ENCODE measurements around the gene USHBP1. TPM values are rescaled to one million over a fixed set of nuclear protein-coding genes. Genes with fewer than 3 reads are reported as not detected.

Gene USHBP1
- total RNA-seq, 6 experiments from 2014 or later, result not detected

DNA sequence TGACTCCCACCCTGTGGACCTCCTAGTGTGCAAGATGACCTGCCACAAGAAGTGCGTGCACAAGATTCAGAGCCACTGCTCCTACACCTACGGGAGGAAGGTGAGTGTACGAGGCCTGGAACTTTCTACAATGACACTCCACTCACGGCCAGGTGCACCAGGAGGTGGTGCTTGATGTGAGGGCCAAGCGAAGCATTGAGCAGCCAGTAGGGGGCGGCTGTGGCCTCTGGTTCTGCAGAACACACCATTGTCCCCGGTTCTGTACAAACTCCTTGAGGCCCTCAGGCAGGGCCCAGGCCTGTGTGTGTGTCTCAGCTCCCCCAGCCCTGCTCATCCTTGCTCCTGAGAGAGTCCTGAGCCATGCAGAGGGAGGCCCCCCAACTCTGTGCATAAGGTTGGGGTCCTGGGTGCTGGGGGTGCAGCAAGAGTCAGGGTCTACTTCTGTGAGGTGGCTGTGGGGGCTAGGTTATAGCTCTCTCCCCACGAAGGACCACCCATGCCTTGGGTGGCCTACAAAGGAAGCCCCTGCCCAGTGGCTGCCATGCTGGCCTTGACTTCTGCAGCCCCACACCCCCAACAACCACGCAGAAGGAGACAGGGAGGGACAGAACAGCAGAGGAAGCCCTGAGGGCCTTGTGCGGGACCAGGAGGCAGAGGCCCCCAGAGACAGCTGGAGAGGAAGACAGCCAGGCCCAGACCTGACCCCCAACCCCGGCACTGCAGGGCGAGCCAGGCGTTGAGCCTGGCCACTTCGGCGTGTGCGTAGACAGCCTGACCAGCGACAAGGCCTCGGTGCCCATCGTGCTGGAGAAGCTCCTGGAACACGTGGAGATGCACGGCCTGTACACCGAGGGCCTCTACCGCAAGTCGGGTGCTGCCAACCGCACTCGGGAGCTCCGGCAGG lies 59.1 kb downstream of the USHBP1 start:
- H3K27ac Mint-ChIP-seq, result no peak overlapping the region
- H3K27me3 Mint-ChIP-seq (ENCODE audit: insufficient read depth), result peaks cover 12% of the 10 kb centered on the region
- TF ChIP-seq, protein P1, sequence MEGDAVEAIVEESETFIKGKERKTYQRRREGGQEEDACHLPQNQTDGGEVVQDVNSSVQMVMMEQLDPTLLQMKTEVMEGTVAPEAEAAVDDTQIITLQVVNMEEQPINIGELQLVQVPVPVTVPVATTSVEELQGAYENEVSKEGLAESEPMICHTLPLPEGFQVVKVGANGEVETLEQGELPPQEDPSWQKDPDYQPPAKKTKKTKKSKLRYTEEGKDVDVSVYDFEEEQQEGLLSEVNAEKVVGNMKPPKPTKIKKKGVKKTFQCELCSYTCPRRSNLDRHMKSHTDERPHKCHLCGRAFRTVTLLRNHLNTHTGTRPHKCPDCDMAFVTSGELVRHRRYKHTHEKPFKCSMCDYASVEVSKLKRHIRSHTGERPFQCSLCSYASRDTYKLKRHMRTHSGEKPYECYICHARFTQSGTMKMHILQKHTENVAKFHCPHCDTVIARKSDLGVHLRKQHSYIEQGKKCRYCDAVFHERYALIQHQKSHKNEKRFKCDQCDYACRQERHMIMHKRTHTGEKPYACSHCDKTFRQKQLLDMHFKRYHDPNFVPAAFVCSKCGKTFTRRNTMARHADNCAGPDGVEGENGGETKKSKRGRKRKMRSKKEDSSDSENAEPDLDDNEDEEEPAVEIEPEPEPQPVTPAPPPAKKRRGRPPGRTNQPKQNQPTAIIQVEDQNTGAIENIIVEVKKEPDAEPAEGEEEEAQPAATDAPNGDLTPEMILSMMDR (IDR thresholded peaks at IDR 0.05), result peak; percentile 85
- H3K36me3 Mint-ChIP-seq (ENCODE audit: low read depth), result peaks cover 48% of the 10 kb centered on the region
- no peak overlapping the region for H3K4me3 Mint-ChIP-seq
- no peaks in the 10 kb centered on the region for H3K9me3 Mint-ChIP-seq
- H3K4me1 Mint-ChIP-seq (ENCODE audit: low read depth), result peaks cover 10% of the 10 kb centered on the region
- peak; percentile 49 for DNase-seq

DNA sequence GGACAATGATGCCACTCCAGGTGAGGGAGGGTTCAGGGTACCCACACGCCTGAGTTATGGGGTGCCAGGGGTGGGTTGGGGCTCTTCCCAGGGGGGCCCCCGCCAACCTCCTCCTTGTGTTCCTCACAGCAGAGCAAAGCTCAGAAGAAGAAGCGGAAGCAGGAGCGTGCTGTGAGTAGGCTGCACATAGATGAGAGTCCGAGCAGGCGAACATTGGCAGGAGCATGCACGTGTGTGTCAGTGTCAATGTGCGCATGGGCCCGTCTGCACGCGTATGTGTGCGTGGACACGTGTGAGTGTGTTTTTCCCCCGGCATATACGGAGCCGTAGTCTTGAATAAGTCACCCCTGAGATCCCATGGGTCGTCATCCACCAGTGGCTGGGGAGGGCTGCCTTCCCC lies 61.8 kb downstream of the USHBP1 start:
- no peak for DNase-seq
- H3K27me3 Mint-ChIP-seq (ENCODE audit: insufficient read depth), result peaks cover 9% of the 10 kb centered on the region
- no peaks in the 10 kb centered on the region for H3K9me3 Mint-ChIP-seq
- H3K27ac Mint-ChIP-seq, result no peak overlapping the region
- no peaks in the 10 kb centered on the region for H3K4me1 Mint-ChIP-seq (ENCODE audit: low read depth)
- peaks cover 47% of the 10 kb centered on the region for H3K36me3 Mint-ChIP-seq (ENCODE audit: low read depth)
- no peak overlapping the region for H3K4me3 Mint-ChIP-seq
- TF ChIP-seq, protein P1 (IDR thresholded peaks at IDR 0.05), result no peak

DNA sequence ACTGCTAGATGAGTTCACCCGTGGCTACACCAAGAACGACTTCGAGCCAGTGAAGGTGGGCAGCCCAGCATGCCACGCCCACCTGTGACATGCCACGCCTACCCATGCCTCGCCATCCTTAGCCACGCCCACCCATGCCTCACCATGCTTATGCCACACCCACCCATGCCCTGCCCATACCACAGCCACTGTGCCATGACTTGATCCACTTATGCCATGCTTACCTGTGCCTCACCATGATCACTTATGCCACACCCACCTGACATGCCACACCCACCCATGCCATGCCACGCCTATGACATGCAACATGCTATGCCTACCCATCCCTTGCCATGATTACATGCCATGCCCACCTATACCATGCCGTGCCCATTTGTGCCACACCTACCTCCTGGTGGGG lies 62.3 kb downstream of the USHBP1 start:
- Mint-ChIP-seq H3K4me3 (no peak overlapping the region), H3K4me1 (ENCODE audit: low read depth) (no peaks in the 10 kb centered on the region), H3K36me3 (ENCODE audit: low read depth) (peaks cover 51% of the 10 kb centered on the region), H3K27me3 (ENCODE audit: insufficient read depth) (peaks cover 9% of the 10 kb centered on the region), H3K27ac (no peak overlapping the region), H3K9me3 (no peaks in the 10 kb centered on the region)
- TF ChIP-seq, protein P1 (IDR thresholded peaks at IDR 0.05), result no peak
- no peak for DNase-seq

DNA sequence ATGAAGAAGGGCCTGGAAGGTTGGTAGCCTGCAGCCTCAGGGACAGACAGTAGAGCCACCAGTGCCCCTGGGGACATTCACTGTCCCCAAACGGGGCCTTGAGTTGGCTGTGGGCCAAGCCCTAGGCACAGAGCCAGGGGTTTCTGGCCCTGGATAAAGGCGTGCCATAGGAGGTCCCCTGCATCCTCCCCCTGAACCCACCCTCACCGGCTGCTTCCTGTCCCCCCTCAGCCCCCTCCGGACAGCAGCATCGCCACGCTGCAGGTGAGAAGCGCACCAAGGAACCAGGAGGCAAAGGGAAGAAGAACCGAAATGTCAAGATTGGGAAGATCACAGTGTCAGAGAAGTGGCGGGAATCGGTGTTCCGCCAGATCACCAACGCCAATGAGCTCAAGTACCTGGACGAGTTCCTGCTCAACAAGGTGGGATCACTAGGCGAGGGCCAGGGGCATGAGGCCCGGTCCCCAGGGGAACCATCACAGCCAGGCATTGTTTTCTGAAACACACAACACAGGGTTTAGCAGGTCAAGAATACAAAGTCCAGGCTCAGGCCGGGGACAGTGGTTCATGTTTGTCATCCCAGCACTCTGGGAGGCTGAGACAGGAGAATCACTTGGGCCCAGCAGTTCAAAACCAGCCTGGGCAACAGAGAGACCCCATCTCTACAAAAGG lies 64.0 kb downstream of the USHBP1 start:
- no peak overlapping the region for H3K27ac Mint-ChIP-seq
- no peaks in the 10 kb centered on the region for H3K9me3 Mint-ChIP-seq
- peaks cover 9% of the 10 kb centered on the region for H3K27me3 Mint-ChIP-seq (ENCODE audit: insufficient read depth)
- peaks cover 61% of the 10 kb centered on the region for H3K36me3 Mint-ChIP-seq (ENCODE audit: low read depth)
- no peak overlapping the region for H3K4me3 Mint-ChIP-seq
- DNase-seq, result no peak
- TF ChIP-seq, protein P1 (IDR thresholded peaks at IDR 0.05), result no peak
- no peaks in the 10 kb centered on the region for H3K4me1 Mint-ChIP-seq (ENCODE audit: low read depth)

Other genes starting within 250 kb of the USHBP1 start
- under 1 TPM in 5 of 6 experiments, not detected in 1; 0.11 to 0.20 (median 0.14) TPM for gene CPAMD8, start 237.9 kb downstream of the USHBP1 start, total RNA-seq (2021; fragmentation: NEBNext Ultra II Directional; extraction: Animal tissue kit (Norgen Biotek cat#: 25700))
- gene HAUS8, start 189.3 kb downstream of the USHBP1 start, total RNA-seq (2021; fragmentation: NEBNext Ultra II Directional; extraction: Animal tissue kit (Norgen Biotek cat#: 25700)), result 10 to 100 TPM in 5 of 6 experiments, 1 to 10 TPM in 1; 7.6 to 13.2 (median 12.2) TPM
- 10 to 100 TPM; 81.2 to 89.0 (median 83.4) TPM for gene MYO9B, start 189.0 kb downstream of the USHBP1 start, total RNA-seq (2021; fragmentation: NEBNext Ultra II Directional; extraction: Animal tissue kit (Norgen Biotek cat#: 25700))
- 10 to 100 TPM; 23.5 to 29.3 (median 25.7) TPM for gene USE1, start 49.4 kb downstream of the USHBP1 start, total RNA-seq (2021; fragmentation: NEBNext Ultra II Directional; extraction: Animal tissue kit (Norgen Biotek cat#: 25700))
- 10 to 100 TPM; 13.0 to 20.3 (median 17.4) TPM for gene OCEL1, start 38.5 kb downstream of the USHBP1 start, total RNA-seq (2021; fragmentation: NEBNext Ultra II Directional; extraction: Animal tissue kit (Norgen Biotek cat#: 25700))
- gene NR2F6, start 18.8 kb downstream of the USHBP1 start, total RNA-seq (2021; fragmentation: NEBNext Ultra II Directional; extraction: Animal tissue kit (Norgen Biotek cat#: 25700)), result 10 to 100 TPM; 46.1 to 61.9 (median 49.3) TPM
- gene BABAM1, start 2.7 kb upstream of the USHBP1 start, total RNA-seq (2021; fragmentation: NEBNext Ultra II Directional; extraction: Animal tissue kit (Norgen Biotek cat#: 25700)), result 100 to 1,000 TPM; 105 to 128 (median 120) TPM
- gene ANKLE1, start 17.2 kb upstream of the USHBP1 start, total RNA-seq (2021; fragmentation: NEBNext Ultra II Directional; extraction: Animal tissue kit (Norgen Biotek cat#: 25700)), result under 1 TPM; 0.28 to 0.57 (median 0.43) TPM
- 1 to 10 TPM; 6.7 to 9.9 (median 8.9) TPM for gene ABHD8, start 38.7 kb upstream of the USHBP1 start, total RNA-seq (2021; fragmentation: NEBNext Ultra II Directional; extraction: Animal tissue kit (Norgen Biotek cat#: 25700))
- 10 to 100 TPM; 43.1 to 56.7 (median 50.4) TPM for gene MRPL34, start 41.1 kb upstream of the USHBP1 start, total RNA-seq (2021; fragmentation: NEBNext Ultra II Directional; extraction: Animal tissue kit (Norgen Biotek cat#: 25700))
- 10 to 100 TPM; 77.1 to 92.5 (median 83.4) TPM for gene DDA1, start 44.8 kb upstream of the USHBP1 start, total RNA-seq (2021; fragmentation: NEBNext Ultra II Directional; extraction: Animal tissue kit (Norgen Biotek cat#: 25700))
- gene ANO8, start 70.1 kb upstream of the USHBP1 start, total RNA-seq (2021; fragmentation: NEBNext Ultra II Directional; extraction: Animal tissue kit (Norgen Biotek cat#: 25700)), result 1 to 10 TPM; 4.4 to 6.0 (median 5.0) TPM
- gene GTPBP3, start 72.8 kb upstream of the USHBP1 start, total RNA-seq (2021; fragmentation: NEBNext Ultra II Directional; extraction: Animal tissue kit (Norgen Biotek cat#: 25700)), result 10 to 100 TPM in 5 of 6 experiments, 1 to 10 TPM in 1; 9.2 to 14.7 (median 13.0) TPM
- not detected for gene PLVAP, start 112.6 kb upstream of the USHBP1 start, total RNA-seq (2021; fragmentation: NEBNext Ultra II Directional; extraction: Animal tissue kit (Norgen Biotek cat#: 25700))
- not detected for gene CCDC194, start 129.5 kb upstream of the USHBP1 start, total RNA-seq (2021; fragmentation: NEBNext Ultra II Directional; extraction: Animal tissue kit (Norgen Biotek cat#: 25700))
- gene BST2, start 140.9 kb upstream of the USHBP1 start, total RNA-seq (2021; fragmentation: NEBNext Ultra II Directional; extraction: Animal tissue kit (Norgen Biotek cat#: 25700)), result under 1 TPM in 3 of 6 experiments, not detected in 3; 0.21 to 0.59 (median 0.34) TPM
- 10 to 100 TPM; 45.2 to 49.2 (median 47.2) TPM for gene MVB12A, start 155.3 kb upstream of the USHBP1 start, total RNA-seq (2021; fragmentation: NEBNext Ultra II Directional; extraction: Animal tissue kit (Norgen Biotek cat#: 25700))
- not detected for gene TMEM221, start 183.9 kb upstream of the USHBP1 start, total RNA-seq (2021; fragmentation: NEBNext Ultra II Directional; extraction: Animal tissue kit (Norgen Biotek cat#: 25700))
- not detected for gene NXNL1, start 196.2 kb upstream of the USHBP1 start, total RNA-seq (2021; fragmentation: NEBNext Ultra II Directional; extraction: Animal tissue kit (Norgen Biotek cat#: 25700))
- 10 to 100 TPM; 11.5 to 14.9 (median 13.6) TPM for gene SLC27A1, start 205.8 kb upstream of the USHBP1 start, total RNA-seq (2021; fragmentation: NEBNext Ultra II Directional; extraction: Animal tissue kit (Norgen Biotek cat#: 25700))
- 100 to 1,000 TPM in 1 of 6 experiments, 10 to 100 TPM in 5; 90.6 to 101 (median 95.2) TPM for gene PGLS, start 246.9 kb upstream of the USHBP1 start, total RNA-seq (2021; fragmentation: NEBNext Ultra II Directional; extraction: Animal tissue kit (Norgen Biotek cat#: 25700))